Fibroblast of pulmonary artery (primary cell): ENCODE results near the gene PKP1.

ENCODE experiments used
- DNase-seq: peaks from one replicate; pipeline ENCODE4 v3.0.0-alpha.2; 2010; ENCODE audit warnings: low read depth
- H3K4me3 ChIP-seq: replicated peaks from 2 replicates; pipeline ENCODE4 v1.5.1; 2011; ENCODE audit warnings: low read depth, mild to moderate bottlenecking, control low read depth, low read length, moderate library complexity
- CTCF ChIP-seq: IDR thresholded peaks from 2 replicates; pipeline ENCODE4 v1.5.1; 2011; ENCODE audit warnings: mild to moderate bottlenecking, control low read depth, low read length, inconsistent platforms; ENCODE audit errors: missing control alignments

Gene PKP1

DNA sequence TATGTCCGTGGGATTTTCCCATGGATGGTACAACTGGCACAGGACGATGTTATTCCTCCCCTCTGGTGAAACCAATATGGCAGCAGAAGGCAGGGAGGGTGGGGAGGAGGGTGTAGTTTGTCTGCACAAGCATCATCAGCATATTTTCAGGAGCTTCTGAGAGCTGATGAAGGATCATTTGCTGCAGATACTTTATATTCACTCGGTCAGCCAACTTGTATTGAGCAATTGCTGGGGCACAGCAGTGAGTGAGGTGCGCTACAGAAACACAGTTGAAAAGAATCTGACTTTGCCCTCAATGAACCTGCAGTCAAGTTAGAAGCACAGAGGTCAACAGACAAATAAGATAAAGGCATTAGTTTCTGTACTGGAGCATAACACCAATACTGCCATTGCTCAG, 13.0 kb downstream of the PKP1 start:
- no peak for DNase-seq
- TF ChIP-seq CTCF, result no peak
- H3K4me3 ChIP-seq, result no peak overlapping the region

DNA sequence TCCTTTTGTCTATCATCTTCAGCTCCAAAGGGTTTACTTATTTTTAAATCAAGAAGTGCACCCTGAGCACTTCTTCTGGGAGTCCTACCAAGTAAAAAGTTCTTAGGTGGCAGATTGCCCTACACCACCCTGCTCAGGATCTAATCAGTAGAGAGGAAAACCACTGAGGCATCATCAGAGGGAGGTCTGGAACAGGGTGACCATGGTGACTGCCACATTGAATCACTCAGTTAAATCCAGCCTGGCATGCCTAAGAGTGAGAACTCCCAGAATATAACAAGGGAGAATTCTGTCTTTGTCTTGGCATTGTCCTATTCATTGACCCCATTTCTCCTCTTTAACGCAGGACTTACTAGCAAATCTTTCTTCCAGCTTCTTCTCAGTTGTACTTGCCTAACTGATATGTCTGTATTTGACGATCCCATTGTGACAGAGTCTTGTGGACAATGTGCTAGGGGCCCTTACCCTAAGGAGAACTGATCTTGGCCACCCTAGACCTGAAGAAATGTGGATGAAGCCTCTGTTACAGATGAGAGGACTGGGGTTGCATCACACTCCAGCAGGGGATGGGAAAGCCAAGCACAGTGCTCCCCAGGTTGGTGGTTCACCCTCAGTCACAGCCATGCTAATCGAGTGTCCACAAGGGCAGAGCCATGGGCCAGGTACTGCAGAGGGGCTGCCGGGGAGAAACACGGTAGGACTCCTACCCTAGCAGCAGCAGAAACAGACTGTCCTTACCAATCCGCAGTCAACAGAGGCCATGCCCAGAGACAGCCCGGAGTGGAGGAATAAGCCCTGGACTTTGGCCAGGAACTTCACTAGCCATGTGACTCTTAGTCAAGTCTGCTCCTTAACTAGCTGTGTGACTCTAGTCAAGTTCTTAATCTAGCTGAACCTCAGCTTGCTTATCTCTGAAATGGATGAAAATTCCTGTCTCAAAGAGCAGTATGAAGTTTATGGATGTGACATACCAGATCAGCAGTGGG, 15.4 kb downstream of the PKP1 start:
- H3K4me3 ChIP-seq, result no peak overlapping the region
- TF ChIP-seq CTCF, result no peak
- no peak for DNase-seq

DNA sequence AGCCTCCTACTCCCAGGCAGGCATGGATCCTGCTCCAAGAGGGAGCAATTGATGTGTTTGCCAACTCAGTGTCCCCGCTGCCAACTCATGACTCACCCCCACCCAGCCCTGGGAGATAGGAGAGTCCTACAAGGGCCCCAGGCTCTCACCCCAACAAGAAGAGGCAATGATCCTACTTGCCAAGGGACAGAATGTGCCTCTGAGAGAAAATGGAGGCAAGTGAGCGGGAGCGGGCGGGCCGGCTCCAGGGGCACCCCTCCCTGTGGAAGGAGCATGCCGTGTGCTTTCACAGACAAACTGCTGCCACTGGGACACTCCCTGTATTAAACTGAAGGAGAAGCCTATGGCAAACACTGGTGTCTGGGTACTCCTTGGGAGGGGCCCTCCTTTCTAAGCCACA, 16.7 kb downstream of the PKP1 start:
- DNase-seq, result peak; percentile 21
- H3K4me3 ChIP-seq, result no peak overlapping the region
- TF ChIP-seq CTCF, result no peak

GRCh38 chr1:201300641-201301040, 17.3 kb downstream of the PKP1 start:
- no peak for TF ChIP-seq CTCF
- no peak for DNase-seq
- no peak overlapping the region for H3K4me3 ChIP-seq

DNA sequence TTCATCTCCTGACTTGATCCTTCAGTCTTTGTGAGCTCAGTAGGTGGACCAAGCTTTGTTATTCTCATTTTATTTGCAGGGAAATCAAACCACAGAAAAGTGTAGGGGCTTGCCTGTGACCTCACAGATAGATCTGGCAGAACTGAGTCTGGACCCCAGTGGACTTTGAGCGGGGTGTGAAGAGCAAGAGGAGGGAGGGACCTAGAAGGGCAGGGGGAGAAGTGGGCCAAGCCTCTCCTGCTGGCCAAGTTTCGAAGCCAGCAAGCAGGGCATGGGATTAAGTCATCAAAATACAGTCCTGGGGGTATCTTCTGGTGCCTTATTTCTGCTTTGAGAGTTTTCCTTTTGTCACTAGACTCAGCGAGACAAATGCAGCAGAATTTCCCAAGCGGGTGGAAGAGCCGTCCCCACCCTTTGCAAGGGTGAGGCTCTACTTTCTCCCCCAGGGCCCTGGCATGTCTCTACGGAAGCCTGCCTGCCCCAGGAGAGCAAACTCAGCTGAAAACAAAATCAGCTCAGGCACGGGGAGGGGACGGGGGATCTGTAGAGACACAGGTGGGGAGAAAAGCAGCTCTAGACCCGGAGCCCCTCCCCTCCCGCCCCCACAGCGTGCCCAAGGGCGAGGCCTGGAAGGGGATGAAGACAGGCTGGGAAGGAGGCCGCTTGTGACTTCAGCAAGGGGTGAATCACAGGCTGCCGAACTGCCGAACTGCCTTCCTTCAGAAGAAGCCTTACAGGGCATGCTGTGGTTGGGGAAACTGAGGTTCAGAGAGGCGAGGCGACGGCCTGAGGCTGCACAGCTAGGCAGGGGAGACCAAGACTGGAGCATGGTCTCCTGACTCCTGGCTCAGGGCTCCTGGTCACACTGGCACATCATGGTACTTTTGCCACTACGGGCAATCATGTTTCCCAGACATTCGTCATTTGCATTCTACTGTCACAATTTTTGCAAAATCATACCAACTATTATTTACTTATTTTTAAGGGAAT, 19.2 kb downstream of the PKP1 start:
- no peak for TF ChIP-seq CTCF
- no peak overlapping the region for H3K4me3 ChIP-seq

GRCh38 chr1:201304126-201304525, 20.8 kb downstream of the PKP1 start:
- H3K4me3 ChIP-seq, result no peak overlapping the region
- TF ChIP-seq CTCF, result no peak
- DNase-seq, result no peak

More for the DNA sequence above, 19.2 kb downstream of the PKP1 start:
- DNase-seq, result no peak
